GM12874 (cell line): ENCODE data around the gene WDR87.

Experiments used
- TF ChIP-seq, protein P1 (sequence below): IDR thresholded peaks from 2 replicates; pipeline ENCODE4 v1.5.1; 2011; ENCODE audit warnings: low read depth, mild to moderate bottlenecking, control low read depth, low read length, moderate library complexity; ENCODE audit not compliant: insufficient read depth

Gene WDR87

DNA sequence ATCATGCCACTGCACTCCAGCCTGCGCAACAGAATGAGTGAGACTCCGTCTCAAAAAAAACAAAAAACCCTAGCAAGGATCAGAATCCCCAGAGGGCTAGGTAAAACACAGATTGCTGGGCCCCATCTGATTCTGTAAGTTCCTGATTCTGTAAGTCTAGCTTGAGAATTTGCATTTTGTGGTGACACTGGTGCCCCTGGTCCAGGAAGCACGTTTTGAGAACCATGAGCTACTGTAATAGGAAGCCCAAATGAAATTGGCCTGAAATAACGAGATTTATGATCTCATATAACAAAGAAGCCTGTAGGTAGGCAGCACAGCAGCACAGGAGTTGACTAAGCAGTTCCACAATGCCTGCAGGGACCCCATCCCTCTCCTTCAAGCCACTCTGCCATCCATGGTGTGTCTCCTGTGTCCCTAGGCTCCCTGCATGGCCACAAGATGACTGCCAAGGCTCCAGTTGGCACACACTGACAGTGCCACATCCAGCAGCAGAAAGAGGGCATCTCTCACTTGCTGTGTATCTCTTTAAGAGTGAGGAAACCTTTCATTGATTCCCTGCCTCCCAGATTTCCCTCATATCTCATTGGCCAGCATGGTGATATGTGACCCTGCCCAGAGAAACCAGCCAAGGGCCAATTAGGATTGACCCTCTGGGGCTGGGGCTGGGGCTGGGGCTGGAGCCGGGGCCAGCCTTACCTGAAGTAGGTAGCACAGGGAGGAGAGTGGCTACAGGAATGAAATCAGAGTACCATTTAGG is 22.3 kb upstream of the WDR87 start:
- TF ChIP-seq, protein P1, sequence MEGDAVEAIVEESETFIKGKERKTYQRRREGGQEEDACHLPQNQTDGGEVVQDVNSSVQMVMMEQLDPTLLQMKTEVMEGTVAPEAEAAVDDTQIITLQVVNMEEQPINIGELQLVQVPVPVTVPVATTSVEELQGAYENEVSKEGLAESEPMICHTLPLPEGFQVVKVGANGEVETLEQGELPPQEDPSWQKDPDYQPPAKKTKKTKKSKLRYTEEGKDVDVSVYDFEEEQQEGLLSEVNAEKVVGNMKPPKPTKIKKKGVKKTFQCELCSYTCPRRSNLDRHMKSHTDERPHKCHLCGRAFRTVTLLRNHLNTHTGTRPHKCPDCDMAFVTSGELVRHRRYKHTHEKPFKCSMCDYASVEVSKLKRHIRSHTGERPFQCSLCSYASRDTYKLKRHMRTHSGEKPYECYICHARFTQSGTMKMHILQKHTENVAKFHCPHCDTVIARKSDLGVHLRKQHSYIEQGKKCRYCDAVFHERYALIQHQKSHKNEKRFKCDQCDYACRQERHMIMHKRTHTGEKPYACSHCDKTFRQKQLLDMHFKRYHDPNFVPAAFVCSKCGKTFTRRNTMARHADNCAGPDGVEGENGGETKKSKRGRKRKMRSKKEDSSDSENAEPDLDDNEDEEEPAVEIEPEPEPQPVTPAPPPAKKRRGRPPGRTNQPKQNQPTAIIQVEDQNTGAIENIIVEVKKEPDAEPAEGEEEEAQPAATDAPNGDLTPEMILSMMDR = no peak

DNA sequence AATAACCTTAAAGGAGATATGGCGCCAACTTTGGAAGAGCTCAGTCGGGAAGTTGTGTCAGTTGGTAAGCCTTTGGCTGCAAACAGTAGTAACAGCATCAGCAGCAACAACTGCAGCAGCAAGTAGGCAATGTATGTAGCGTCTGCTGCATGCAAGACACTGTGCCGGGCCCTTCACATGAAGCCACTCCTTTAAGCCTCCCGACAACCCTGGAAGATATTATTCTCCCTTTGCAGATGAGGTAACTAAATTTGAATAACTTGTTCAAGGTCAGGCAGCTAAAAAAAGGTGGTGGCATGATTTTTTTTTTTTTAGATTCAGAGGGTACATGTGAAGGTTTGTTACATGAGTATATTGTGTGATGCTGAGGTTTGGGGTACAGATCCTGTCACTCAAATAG is 20.3 kb upstream of the WDR87 start:
- TF ChIP-seq, protein P1 = no peak

DNA sequence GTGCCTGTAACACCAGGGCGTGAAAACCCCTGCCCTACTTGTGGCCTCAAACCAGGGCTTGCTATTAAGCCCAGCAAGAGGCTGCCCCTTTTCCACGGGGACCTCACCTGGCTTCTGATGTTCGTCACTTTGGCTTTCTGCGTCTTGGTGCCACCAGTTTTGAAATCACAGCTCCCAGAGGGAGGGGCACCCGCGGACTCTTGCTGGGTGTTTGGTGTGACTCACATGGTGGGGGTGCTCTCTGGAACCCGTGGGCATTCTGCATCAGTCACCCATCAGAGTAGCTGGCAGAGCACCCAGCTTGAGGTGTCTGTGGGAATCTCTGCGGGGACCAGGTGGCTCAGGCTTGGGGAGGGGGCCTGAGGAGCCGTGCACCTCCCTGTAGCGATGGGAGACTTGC is 19.9 kb upstream of the WDR87 start:
- TF ChIP-seq, protein P1 = no peak

DNA sequence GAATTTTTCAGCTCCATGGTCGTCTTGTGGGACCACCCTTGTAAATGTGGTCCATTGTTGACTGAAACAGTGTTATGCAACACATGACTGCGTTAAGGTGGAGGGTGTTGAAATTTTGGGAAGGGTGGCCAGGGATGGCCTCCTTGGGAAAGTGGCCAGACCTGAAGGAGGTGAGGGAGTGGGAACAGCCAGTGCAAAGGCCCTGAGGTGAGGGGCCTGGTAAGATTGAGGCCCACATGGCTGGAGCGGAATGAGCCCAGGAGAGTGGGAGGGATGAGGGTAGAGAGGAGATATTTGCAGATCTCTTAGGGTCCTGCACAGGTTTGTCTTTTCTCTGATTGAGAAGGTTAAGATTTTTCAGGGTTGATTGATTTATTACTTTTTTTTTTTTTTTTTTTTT is 18.8 kb upstream of the WDR87 start:
- TF ChIP-seq, protein P1 = no peak

DNA sequence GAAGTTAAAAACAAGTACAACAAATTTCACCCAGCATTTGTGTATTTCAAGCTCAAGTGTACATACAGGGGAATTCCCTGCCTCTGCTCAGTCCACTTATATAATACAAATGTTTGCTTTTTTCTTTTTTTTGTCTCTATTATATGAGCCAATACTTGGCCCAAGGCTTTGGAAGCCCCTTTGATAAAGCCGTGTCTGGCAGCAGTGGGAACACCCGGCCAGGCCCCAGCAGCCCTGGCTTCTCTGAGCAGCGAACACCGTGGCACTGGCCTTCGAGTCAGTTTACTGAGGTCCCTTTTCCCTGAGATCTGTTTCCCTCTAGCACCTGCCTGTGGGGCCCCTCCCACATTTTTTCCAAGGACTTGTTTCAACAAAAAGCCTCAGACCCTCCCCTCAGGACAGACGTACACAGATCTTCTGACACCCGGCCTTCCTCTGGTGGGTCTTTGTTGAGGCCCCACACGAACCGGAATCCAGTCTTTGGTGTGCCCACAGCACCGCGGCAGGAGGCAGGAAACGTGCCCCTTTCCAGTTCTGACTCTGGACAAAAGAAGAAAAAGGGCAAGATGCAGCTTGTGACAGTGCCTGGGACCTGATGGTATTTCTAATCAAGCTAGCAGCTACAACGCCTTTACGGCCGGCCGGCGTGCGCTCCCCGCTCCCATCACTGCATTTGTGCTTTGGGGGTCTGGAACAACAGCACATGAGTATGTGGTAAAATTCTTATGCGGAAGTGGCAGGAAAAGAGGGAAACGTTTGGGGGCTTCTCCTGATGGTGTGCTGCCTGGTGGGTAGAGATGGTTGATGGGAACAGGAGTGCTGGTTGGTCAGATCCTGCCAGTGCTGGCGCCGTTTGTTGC is 14.4 kb upstream of the WDR87 start:
- TF ChIP-seq, protein P1 = no peak

DNA sequence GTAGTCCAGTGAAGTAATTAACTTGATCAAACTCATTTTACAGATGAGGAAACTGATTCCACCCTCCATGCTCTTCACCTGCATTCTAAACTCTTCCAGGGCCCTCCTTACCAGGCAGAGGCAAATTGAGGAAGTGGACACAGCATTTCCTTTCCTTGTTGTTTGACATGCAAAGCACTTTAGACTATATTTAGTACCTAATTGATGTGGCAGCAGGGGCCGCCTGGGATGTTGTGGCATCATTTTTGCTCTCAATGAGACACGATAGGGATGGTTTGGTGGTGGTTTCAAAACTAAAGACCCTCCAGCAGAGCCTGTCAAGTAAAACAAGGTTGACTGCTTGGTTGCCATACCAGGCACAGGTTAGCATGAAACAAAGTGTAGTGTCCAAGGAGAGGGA is 8.5 kb upstream of the WDR87 start:
- TF ChIP-seq, protein P1 = no peak

DNA sequence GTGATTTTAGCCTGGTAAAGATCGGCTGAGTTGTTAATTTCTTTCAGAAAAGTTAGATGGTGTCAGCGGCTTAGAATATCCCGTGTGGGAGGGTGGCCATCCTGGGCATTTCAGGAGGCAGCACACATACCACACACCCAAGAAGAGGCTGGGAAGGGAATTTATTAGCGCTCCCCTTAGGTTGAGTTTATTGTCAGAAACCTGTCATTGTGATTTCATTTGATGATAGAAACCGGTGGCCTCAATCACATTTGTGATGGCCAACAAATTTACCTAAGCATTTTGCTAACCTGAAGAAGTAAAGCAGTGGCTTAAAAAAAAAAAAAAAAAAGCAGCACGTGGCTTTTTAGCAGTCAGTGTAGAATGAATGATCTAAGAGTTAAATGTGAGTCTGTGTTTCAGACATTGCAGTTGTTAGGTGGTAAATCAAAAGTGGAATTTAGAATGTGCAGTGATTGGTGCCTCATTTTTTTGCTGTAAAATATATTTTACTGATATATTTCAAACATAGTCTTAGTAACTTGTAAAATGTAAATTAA is 3.3 kb upstream of the WDR87 start:
- TF ChIP-seq, protein P1 = no peak
